K562 (cell line): ENCODE data around the gene KRTAP10-11. TPM values are rescaled to one million over a fixed set of nuclear protein-coding genes. Genes with fewer than 3 reads are reported as not detected.

Source experiments
- ATAC-seq: fragments of 200-7000 bp; cut with Tn5 transposase; 3 replicates; pipeline ENCODE4 v1.9.1; 2020; ENCODE audit warnings: moderate library complexity
- BruUV-seq: library from RNA; stranded (reverse); fragments of 400-500 nt; replicated peaks from 2 replicates; lab custom pipeline; 2021; lab: Mats Ljungman, UMichigan
- CTCF ChIA-PET: fragments of 300-600 bp; formaldehyde crosslinking; extraction: SDS; loops from one replicate; lab custom pipeline; 2021; ENCODE audit warnings: low intra/inter-chr PET ratio; lab: Yijun Ruan, JAX
- POLR2A ChIA-PET: fragments of 300-600, 350-650 bp; sonication (Branson Sonifier 250); formaldehyde crosslinking; extraction: SDS; loops from one replicate; lab custom pipeline; 2021; ENCODE audit warnings: antibody characterized with exemption, inconsistent platforms; lab: Yijun Ruan, JAX
- DNase-seq, 4 experiments: peaks; one replicate each; pipeline versions ENCODE4 v3.0.0 to v3.0.0-alpha.2; 2011 to 2018; ENCODE audit warnings: low spot score in 3 of 4, mixed read lengths in 3 of 4; ENCODE audit errors: extremely low read depth in 1 of 4
- FAIRE-seq: peaks from 2 replicates; lab custom pipeline; 2011; peaks lifted over from hg19 to GRCh38; lab: Jason Lieb, UNC
- H2AFZ ChIP-seq: 2 replicates; pipeline ENCODE4 v1.6.0; 2011; ENCODE audit warnings: low read depth, low read length, control low read depth, inconsistent platforms
- H3K27ac ChIP-seq: fragments of 200-600 bp; 3 replicates; pipeline ENCODE4 v1.8.0; 2011; ENCODE audit warnings: low read depth, mild to moderate bottlenecking, control low read depth, inconsistent platforms, low read length, moderate library complexity, mixed read lengths; ENCODE audit errors: extremely low read depth
- H3K27me3 ChIP-seq, 2 experiments: fragments of 300-600 bp in 1 of 2; 2 replicates in 1 of 2; 3 replicates in 1 of 2; pipeline versions ENCODE4 v1.6.0 to v1.8.0; 2011; ENCODE audit warnings: inconsistent platforms in 2 of 2, low read length in 2 of 2, mild to moderate bottlenecking in 1 of 2, mixed read lengths in 1 of 2, moderate library complexity in 1 of 2; ENCODE audit not compliant: control insufficient read depth in 2 of 2, insufficient read depth in 2 of 2
- H3K36me3 ChIP-seq: fragments of 300-600 bp; 3 replicates; pipeline ENCODE4 v1.8.0; 2011; ENCODE audit warnings: mild to moderate bottlenecking, low read length, inconsistent platforms; ENCODE audit not compliant: control insufficient read depth, insufficient read depth
- H3K4me1 ChIP-seq, 2 experiments: fragments of 200-600 bp in 1 of 2; replicated peaks in 1 of 2; 2 replicates in 1 of 2; 3 replicates in 1 of 2; pipeline versions ENCODE4 v1.5.1 to v1.8.0; 2011; ENCODE audit warnings: inconsistent platforms in 2 of 2, low read length in 2 of 2, mild to moderate bottlenecking in 1 of 2, mixed read lengths in 1 of 2, moderate library complexity in 1 of 2; ENCODE audit not compliant: control insufficient read depth in 2 of 2, insufficient read depth in 2 of 2
- H3K4me2 ChIP-seq: 2 replicates; pipeline ENCODE4 v1.6.1; 2011; ENCODE audit warnings: low read length, control low read depth, inconsistent platforms, mixed read lengths; ENCODE audit not compliant: insufficient read depth
- H3K4me3 ChIP-seq: fragments of 200-600 bp; sonication (generic), shearing (Covaris generic); 2 replicates; pipeline ENCODE4 v1.5.1; 2016; ENCODE audit warnings: control low read depth, inconsistent platforms
- H3K79me2 ChIP-seq: fragments of 200-600 bp; 3 replicates; pipeline ENCODE4 v1.8.0; 2011; ENCODE audit warnings: low read length, inconsistent platforms; ENCODE audit not compliant: control insufficient read depth, insufficient read depth
- H3K9ac ChIP-seq, 2 experiments: 2 replicates each; pipeline versions ENCODE4 v1.6.0 to v1.6.1; 2011; ENCODE audit warnings: low read depth in 2 of 2, low read length in 2 of 2, control low read depth in 1 of 2, inconsistent platforms in 1 of 2, mild to moderate bottlenecking in 1 of 2, mixed read lengths in 1 of 2; ENCODE audit not compliant: insufficient read depth in 1 of 2
- H3K9me1 ChIP-seq: one replicate; pipeline ENCODE4 v1.6.0; 2011; ENCODE audit warnings: inconsistent platforms, mild to moderate bottlenecking, low read length, moderate library complexity; ENCODE audit not compliant: control insufficient read depth, insufficient read depth
- H3K9me3 ChIP-seq: replicated peaks from 2 replicates; pipeline ENCODE4 v1.5.1; 2011; ENCODE audit warnings: low read depth, low read length, inconsistent platforms; ENCODE audit not compliant: control insufficient read depth, insufficient read depth
- H4K20me1 ChIP-seq: replicated peaks from 2 replicates; pipeline ENCODE4 v1.6.1; 2011; ENCODE audit warnings: low read length, inconsistent platforms, mixed read lengths; ENCODE audit not compliant: control insufficient read depth, insufficient read depth
- THAP7 ChIP-seq: fragments of 250-450 bp; sonication (Bioruptor Pico); IDR thresholded peaks from 2 replicates; pipeline ENCODE4 v1.5.0; 2021
- ZFP1 ChIP-seq: fragments of 450-650 bp; formaldehyde crosslinking; IDR thresholded peaks from 2 replicates; pipeline ENCODE4 v1.4.0; 2020; ENCODE audit warnings: mild to moderate bottlenecking, mixed read lengths
- ZNF511 ChIP-seq: sonication (generic); formaldehyde crosslinking; IDR thresholded peaks from 2 replicates; pipeline ENCODE4 v1.8.0; 2022; ENCODE audit warnings: mild to moderate bottlenecking, missing genetic modification reagents
- ZNF77 ChIP-seq: fragments of 250-450 bp; sonication (Bioruptor Pico); IDR thresholded peaks from 2 replicates; pipeline ENCODE4 v1.5.0; 2020
- WGBS: fragments of 100-300 bp; shearing (Covaris generic); methylation state at CpG from one replicate; pipeline ENCODE4 v1.1.6; 2016; ENCODE audit warnings: low coverage, mixed read lengths; ENCODE audit not compliant: insufficient coverage; ENCODE audit errors: missing lambda C conversion rate; 5-methylcytosine and 5-hydroxymethylcytosine counted together
- in situ Hi-C: fragments of 300-500 bp; cut with MboI; formaldehyde crosslinking; loops from 4 replicates; pipeline ENCODE4 v1.15.0; 2018; ENCODE audit warnings: inconsistent platforms, mixed read lengths
- intact Hi-C: fragments of 100-400 bp; cut with micrococcal nuclease; formaldehyde crosslinking; loops from 2 replicates; pipeline ENCODE4 v1.14.2; 2022
- polyA plus RNA-seq, 8 experiments: library from polyadenylated mRNA; depleted of rRNA in 4 of 8; stranded (reverse) in 5 of 8; unstranded in 3 of 8; fragments of >200 nt; fragmentation: Nextera tagmentation in 2 of 8; fragmentation: Illumina TruSeq in 1 of 8; extraction: Ambion mirVana in 2 of 8; extraction: Trizol in 1 of 8; gene quantifications; 2 replicates each; pipeline versions ENCODE4 v1.2.1 to v1.2.3, GENCODE V29; 2011 to 2014; ENCODE audit warnings: inconsistent platforms in 1 of 8, missing spikeins in 1 of 8
- total RNA-seq, 7 experiments: library from RNA; depleted of rRNA in 6 of 7; stranded (reverse); fragments of >200 nt in 6 of 7; fragmentation: Illumina TruSeq in 2 of 7; extraction: Trizol in 2 of 7; gene quantifications; 2 replicates each; pipeline versions ENCODE4 v1.2.1 to v1.2.3, GENCODE V29; 2011 to 2021; ENCODE audit warnings: low replicate concordance in 1 of 7

Gene KRTAP10-11
- total and polyA plus RNA-seq, 9 of the 15 experiments (the other 6 are each of a cell fraction or from before 2014, with no cell fraction given), result not detected

- POLR2A ChIA-PET, result interaction anchor here (0.6 kb wide), 1 partner anchor 44 kb away, joined by 3 read pairs; no protein-coding TSS in a partner anchor
- Histone ChIP-seq H3K27ac (no peak overlapping the region), H2AFZ (no peak overlapping the region), H3K9ac (no peak overlapping the region), H3K4me1 (no peaks in the 10 kb centered on the region; a peak in 1 of 5 replicates), H3K79me2 (no peaks in the 10 kb centered on the region), H3K9me1 (no peaks in the 10 kb centered on the region), H3K4me3 (no peak overlapping the region), H3K36me3 (no peaks in the 10 kb centered on the region), H3K4me2 (no peak overlapping the region), H4K20me1 (no peaks in the 10 kb centered on the region), H3K27me3 (peaks cover 2 to 33% of the 10 kb centered on the region in 2 experiments; a peak in 3 of 5 replicates), H3K9me3 (peaks cover 4% of the 10 kb centered on the region)
- in situ Hi-C loops (no loop called here), intact Hi-C loops (no loop called here)
- ATAC-seq (no peak), FAIRE-seq (no peak), DNase-seq (no peak)
- BruUV-seq, result no TSS peak
- TF ChIP-seq THAP7 (CRISPR knock-in tag), result no peak
- TF ChIP-seq ZFP1 (CRISPR knock-in tag), result peak; percentile 98
- no peak for TF ChIP-seq ZNF77 (CRISPR knock-in tag)
- CTCF ChIA-PET, result no interaction called here
- WGBS, result 0% methylated on average over 2 of the region's 2 CpGs
Measured at GRCh38 chr21:44644878-44645277, 1.3 kb upstream of the KRTAP10-11 start.

- intact Hi-C loops (no loop called here), in situ Hi-C loops (no loop called here)
- no peak overlapping the region for H3K27ac ChIP-seq
- ChIA-PET POLR2A (no interaction called here), CTCF (no interaction called here)
- ATAC-seq, result no peak
- FAIRE-seq, result no peak
- no peaks in the 10 kb centered on the region; a peak in 1 of 5 replicates for H3K4me1 ChIP-seq
- no peak overlapping the region for H3K9ac ChIP-seq
- no peaks in the 10 kb centered on the region for H3K9me1 ChIP-seq
- H3K9me3 ChIP-seq, result peaks cover 4% of the 10 kb centered on the region
- no peak overlapping the region for H2AFZ ChIP-seq
- no peaks in the 10 kb centered on the region for H3K36me3 ChIP-seq
- BruUV-seq, result no TSS peak
- WGBS, result 0% methylated on average over 8 of the region's 8 CpGs
- H3K4me2 ChIP-seq, result no peak overlapping the region
- TF ChIP-seq ZNF511 (CRISPR knock-in tag), result no peak
- H3K4me3 ChIP-seq, result no peak overlapping the region
- H3K27me3 ChIP-seq, result peaks cover 9 to 52% of the 10 kb centered on the region in 2 experiments; a peak in 4 of 5 replicates
- no peak for DNase-seq
- no peaks in the 10 kb centered on the region for H3K79me2 ChIP-seq
- H4K20me1 ChIP-seq, result no peaks in the 10 kb centered on the region
Measured at GRCh38 chr21:44647222-44647552, 973 bp downstream of the KRTAP10-11 start.
